ENCODE data around the gene CAMSAP2.
"Not testable (repeated sequence)": the region's sequence is repeated elsewhere in the genome, so short reads cannot be mapped to it uniquely, and the experiment has no call there.

The CAMSAP2 gene

GRCh38 chr1:200739702-200740570, 1.2 kb downstream of the CAMSAP2 start:
- DNase-seq: peak in 2 of 3 experiments; percentile 54 to 61

- DNase-seq: peak in 1 of 3 experiments; percentile 43
Measured at GRCh38 chr1:200740571-200741208, 2.0 kb downstream of the CAMSAP2 start.

- peak in 1 of 3 experiments; percentile 33 for DNase-seq
Measured at GRCh38 chr1:200741551-200742207, 3.0 kb downstream of the CAMSAP2 start.

GRCh38 chr1:200744143-200744542, 5.5 kb downstream of the CAMSAP2 start:
- DNase-seq: no peak

- no peak for DNase-seq
Measured at GRCh38 chr1:200749090-200749489, 10.4 kb downstream of the CAMSAP2 start.

- DNase-seq: not testable (repeated sequence)
Measured at GRCh38 chr1:200750749-200751148, 12.1 kb downstream of the CAMSAP2 start.

GRCh38 chr1:200751717-200752116, 13.0 kb downstream of the CAMSAP2 start:
- no peak for DNase-seq

GRCh38 chr1:200753650-200754198, 15.0 kb downstream of the CAMSAP2 start:
- DNase-seq: no peak

- no peak for DNase-seq
Measured at GRCh38 chr1:200755456-200755855, 16.8 kb downstream of the CAMSAP2 start.

GRCh38 chr1:200762089-200762488, 23.4 kb downstream of the CAMSAP2 start:
- DNase-seq: no peak

- DNase-seq: no peak
Measured at GRCh38 chr1:200767321-200767720, 28.6 kb downstream of the CAMSAP2 start.

- no peak for DNase-seq
Measured at GRCh38 chr1:200771625-200772555, 33.2 kb downstream of the CAMSAP2 start.

- DNase-seq: no peak
Measured at GRCh38 chr1:200774311-200774710, 35.6 kb downstream of the CAMSAP2 start.

- DNase-seq: no peak
Measured at GRCh38 chr1:200774735-200775444, 36.2 kb downstream of the CAMSAP2 start.

GRCh38 chr1:200775850-200776249, 37.2 kb downstream of the CAMSAP2 start:
- no peak for DNase-seq

- no peak for DNase-seq
Measured at GRCh38 chr1:200776949-200777348, 38.3 kb downstream of the CAMSAP2 start.

GRCh38 chr1:200778766-200779165, 40.1 kb downstream of the CAMSAP2 start:
- DNase-seq: no peak

- DNase-seq: no peak
Measured at GRCh38 chr1:200779326-200779725, 40.6 kb downstream of the CAMSAP2 start.

- DNase-seq: peak in 1 of 3 experiments; percentile 8
Measured at GRCh38 chr1:200780545-200781369, 42.1 kb downstream of the CAMSAP2 start.

- no peak for DNase-seq
Measured at GRCh38 chr1:200783926-200784325, 45.2 kb downstream of the CAMSAP2 start.

- DNase-seq: no peak
Measured at GRCh38 chr1:200784576-200784975, 45.9 kb downstream of the CAMSAP2 start.

Data from NCI-H1417 (cell line).